Spleen (tissue), 7 donors: Measurements from ENCODE around the gene RB1.

Experiments used
- CTCF ChIP-seq, 11 experiments: fragments of 200-600 bp in 7 of 11; fragments of 450-650 bp in 4 of 11; sonication (generic) in 4 of 11; IDR thresholded peaks in 8 of 11; conservative IDR thresholded peaks in 3 of 11; 1 replicate in 7 of 11; 2 replicates in 4 of 11; pipeline versions ENCODE4 v1.4.0 to v1.8.0; 2016 to 2021; ENCODE audit warnings: antibody characterized with exemption in 11 of 11, inconsistent platforms in 4 of 11, mild to moderate bottlenecking in 1 of 11
- POLR2A ChIP-seq, 3 donors: fragments of 450-650 bp; IDR thresholded peaks; one replicate each; pipeline ENCODE4 v1.5.1; 2017; ENCODE audit warnings: antibody characterized with exemption in 3 of 3, mild to moderate bottlenecking in 1 of 3
- POLR2AphosphoS5 ChIP-seq, 3 donors: sonication (generic); formaldehyde crosslinking; IDR thresholded peaks; one replicate each; pipeline ENCODE4 v1.5.1; 2017; ENCODE audit warnings: antibody characterized with exemption in 3 of 3
- donor health status: DM: no; HTN: no; CAD: no; lungs with moderate emphysema.
- donor health status: DM: no; HTN: no; CAD: no.
- donor health status: DM: no; HTN: no; CAD: no.

- no peak for TF ChIP-seq CTCF (IDR thresholded peaks at IDR 0.05 in 8 of 11, conservative IDR thresholded peaks at IDR 0.05 in 3 of 11)
- no peak for TF ChIP-seq POLR2A (IDR thresholded peaks at IDR 0.05)
- no peak for TF ChIP-seq POLR2AphosphoS5 (IDR thresholded peaks at IDR 0.05)
Observed at GRCh38 chr13:48527955-48528354, 224.4 kb downstream of the RB1 start.
